HepG2 (cell line): ENCODE data around the gene ZPLD1. TPM values are rescaled to one million over a fixed set of nuclear protein-coding genes. Genes with fewer than 3 reads are reported as not detected.

Experiments used
- ATAC-seq: fragments of 200-7000 bp; cut with Tn5 transposase; 3 replicates; pipeline ENCODE4 v1.9.1; 2020; ENCODE audit warnings: mild to moderate bottlenecking, moderate library complexity
- BruUV-seq: library from RNA; stranded (reverse); fragments of 400-500 nt; replicated peaks from 2 replicates; lab custom pipeline; 2021; lab: Mats Ljungman, UMichigan
- CTCF ChIA-PET: fragments of 300-600 bp; formaldehyde crosslinking; extraction: SDS; loops from one replicate; lab custom pipeline; 2021; ENCODE audit warnings: low total read pairs, inconsistent platforms, low intra/inter-chr PET ratio; lab: Yijun Ruan, JAX
- POLR2A ChIA-PET: fragments of 350-600 bp; sonication (Branson Sonifier 250); formaldehyde crosslinking; loops from one replicate; lab custom pipeline; 2020; ENCODE audit warnings: antibody characterized with exemption, inconsistent platforms; lab: Yijun Ruan, JAX
- DNase-seq: peaks from one replicate; pipeline ENCODE4 v3.0.0-alpha.2; 2015; ENCODE audit warnings: low spot score
- FAIRE-seq: peaks from 3 replicates; lab custom pipeline; 2011; peaks lifted over from hg19 to GRCh38; lab: Jason Lieb, UNC
- H2AFZ ChIP-seq: one replicate; pipeline ENCODE4 v1.6.1; 2011; ENCODE audit warnings: low read length, inconsistent platforms
- H3K27ac ChIP-seq: fragments of 300-600 bp; 3 replicates; pipeline ENCODE4 v1.8.0; 2011; ENCODE audit warnings: mixed run types, mild to moderate bottlenecking, mixed read lengths, low read length, inconsistent platforms; ENCODE audit not compliant: insufficient read depth; ENCODE audit errors: extremely low read length
- H3K27me3 ChIP-seq, 2 experiments: fragments of 200-600 bp in 1 of 2; 2 replicates in 1 of 2; 3 replicates in 1 of 2; pipeline versions ENCODE4 v1.6.0 to v1.8.0; 2011; ENCODE audit warnings: low read length in 2 of 2, mild to moderate bottlenecking in 2 of 2, moderate library complexity in 2 of 2, inconsistent platforms in 1 of 2; ENCODE audit not compliant: insufficient read depth in 2 of 2, control insufficient read depth in 1 of 2
- H3K36me3 ChIP-seq, 2 experiments: fragments of 200-600 bp in 1 of 2; replicated peaks in 1 of 2; 2 replicates in 1 of 2; 3 replicates in 1 of 2; pipeline versions ENCODE4 v1.5.1 to v1.8.0; 2011; ENCODE audit warnings: low read length in 2 of 2, inconsistent platforms in 1 of 2; ENCODE audit not compliant: insufficient read depth in 2 of 2, control insufficient read depth in 1 of 2
- H3K4me1 ChIP-seq: 2 replicates; pipeline ENCODE4 v1.5.1; 2012; ENCODE audit warnings: low read length, inconsistent platforms; ENCODE audit not compliant: insufficient read depth
- H3K4me2 ChIP-seq: 2 replicates; pipeline ENCODE4 v1.6.0; 2011; ENCODE audit warnings: low read depth, low read length, inconsistent platforms
- H3K4me3 ChIP-seq, 3 experiments: fragments of 200-600 bp in 1 of 3; sonication (generic), shearing (Covaris generic) in 1 of 3; replicated peaks in 1 of 3; 2 replicates each; pipeline ENCODE4 v1.5.1; 2011 to 2016; ENCODE audit warnings: low read length in 3 of 3, inconsistent platforms in 2 of 3, low read depth in 2 of 3, mild to moderate bottlenecking in 2 of 3, control low read depth in 1 of 3, mixed read lengths in 1 of 3; ENCODE audit not compliant: insufficient read depth in 1 of 3
- H3K79me2 ChIP-seq: one replicate; pipeline ENCODE4 v1.6.1; 2011; ENCODE audit warnings: low read length, inconsistent platforms; ENCODE audit not compliant: insufficient read depth
- H3K9ac ChIP-seq: 2 replicates; pipeline ENCODE4 v1.6.0; 2011; ENCODE audit warnings: mild to moderate bottlenecking, low read depth, low read length, inconsistent platforms; ENCODE audit not compliant: insufficient read depth
- H3K9me3 ChIP-seq: 2 replicates; pipeline ENCODE4 v1.5.1; 2012; ENCODE audit warnings: mild to moderate bottlenecking, low read length
- H4K20me1 ChIP-seq: 2 replicates; pipeline ENCODE4 v1.6.0; 2011; ENCODE audit warnings: inconsistent platforms, mild to moderate bottlenecking, low read length, moderate library complexity; ENCODE audit not compliant: insufficient read depth
- BORCS8-MEF2B ChIP-seq: sonication (generic); formaldehyde crosslinking; IDR thresholded peaks from 2 replicates; pipeline ENCODE4 v1.8.0; 2022; ENCODE audit warnings: mild to moderate bottlenecking, missing genetic modification reagents
- CHD2 ChIP-seq: IDR thresholded peaks from 2 replicates; pipeline ENCODE4 v1.6.1; 2011; ENCODE audit warnings: low read depth, low read length, improper control_type of control experiment
- HOXA5 ChIP-seq: sonication (generic); formaldehyde crosslinking; IDR thresholded peaks from 2 replicates; pipeline ENCODE4 v1.4.0; 2020; ENCODE audit warnings: missing genetic modification reagents
- KAT7 ChIP-seq: IDR thresholded peaks from 2 replicates; pipeline ENCODE4 v1.6.1; 2018; ENCODE audit warnings: borderline replicate concordance, missing compliant biosample characterization
- NR2F1 ChIP-seq, 2 experiments: fragments of 450-650 bp in 1 of 2; formaldehyde crosslinking in 1 of 2; IDR thresholded peaks; 2 replicates each; pipeline versions ENCODE4 v1.5.0 to v1.6.1; 2016 to 2020; ENCODE audit warnings: mild to moderate bottlenecking in 1 of 2, missing compliant biosample characterization in 1 of 2, missing genetic modification reagents in 1 of 2, moderate library complexity in 1 of 2
- SETDB1 ChIP-seq: sonication (generic); formaldehyde crosslinking; IDR thresholded peaks from 2 replicates; pipeline ENCODE4 v1.5.1; 2020; ENCODE audit warnings: missing genetic modification reagents, mild to moderate bottlenecking, borderline replicate concordance
- YEATS4 ChIP-seq: sonication (generic); formaldehyde crosslinking; IDR thresholded peaks from 2 replicates; pipeline ENCODE4 v1.4.0; 2020; ENCODE audit warnings: missing genetic modification reagents, borderline replicate concordance
- ZNF441 ChIP-seq: sonication (generic); formaldehyde crosslinking; IDR thresholded peaks from 2 replicates; pipeline ENCODE4 v1.7.0; 2021; ENCODE audit warnings: missing genetic modification reagents, borderline replicate concordance
- ZNF773 ChIP-seq: sonication (generic); formaldehyde crosslinking; IDR thresholded peaks from 2 replicates; pipeline ENCODE4 v1.4.0; 2020; ENCODE audit warnings: missing genetic modification reagents, borderline replicate concordance
- WGBS: methylation state at CpG from one replicate; pipeline ENCODE4 v1.1.6; 2017; ENCODE audit warnings: low lambda C conversion rate; 5-methylcytosine and 5-hydroxymethylcytosine counted together
- in situ Hi-C: cut with HindIII; loops from 2 replicates; pipeline ENCODE4 v1.10.0; 2017; ENCODE audit warnings: low pct_unique_long_range_greater_than_20kb; ENCODE audit not compliant: extremely low pct_ligation_motif_present
- intact Hi-C: fragments of 100-400 bp; cut with micrococcal nuclease; formaldehyde crosslinking; loops from one replicate; pipeline ENCODE4 v1.10.0; 2022; ENCODE audit not compliant: unreplicated experiment
- polyA plus RNA-seq, 8 experiments: library from polyadenylated mRNA; depleted of rRNA in 3 of 8; stranded (reverse) in 7 of 8; unstranded in 1 of 8; fragments of >200 nt; fragmentation: Illumina TruSeq in 4 of 8; extraction: Trizol in 4 of 8; gene quantifications; 2 replicates each; pipeline versions ENCODE4 v1.2.1 to v1.2.3, GENCODE V29; 2011 to 2016; ENCODE audit warnings: low read depth in 4 of 8, missing spikeins in 1 of 8, mixed read lengths in 1 of 8; ENCODE audit not compliant: insufficient read depth in 1 of 8
- total RNA-seq, 5 experiments: library from RNA; depleted of rRNA; stranded (reverse); fragments of >200 nt; fragmentation: Illumina TruSeq; extraction: Trizol; gene quantifications; 2 replicates each; pipeline ENCODE4 v1.2.3, GENCODE V29; 2016; ENCODE audit warnings: low read depth in 1 of 5
- TF ChIP-seq, protein P1 (sequence below): sonication (generic); formaldehyde crosslinking; IDR thresholded peaks from 2 replicates; pipeline ENCODE4 v1.5.1; 2020; ENCODE audit warnings: missing genetic modification reagents, mild to moderate bottlenecking, borderline replicate concordance

Gene ZPLD1
- total and polyA plus RNA-seq, 2 of the 13 experiments (the other 11 are each of a cell fraction or from before 2014, with no cell fraction given), result not detected

DNA sequence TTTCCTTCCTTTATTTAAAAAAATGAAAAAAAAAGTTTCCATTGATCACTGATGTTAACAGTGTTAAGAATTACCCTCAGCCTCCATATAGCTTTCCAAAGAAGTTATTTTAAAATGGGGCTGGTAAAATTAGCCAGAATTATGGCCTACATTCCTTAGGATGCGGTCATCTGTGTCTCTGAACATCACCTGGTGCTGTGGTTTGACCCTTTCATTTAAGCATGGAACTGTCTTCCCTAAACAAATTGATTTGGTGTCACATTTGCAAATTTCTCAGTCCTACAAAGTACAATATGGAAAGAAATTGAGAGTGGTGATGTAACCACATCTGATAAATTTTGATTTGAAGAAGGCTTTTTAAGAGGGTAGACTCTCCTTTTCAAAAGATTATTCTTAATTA lies 40.3 kb upstream of the ZPLD1 start:
- Histone ChIP-seq H3K9ac (no peak overlapping the region), H3K4me2 (no peak overlapping the region), H3K36me3 (no peaks in the 10 kb centered on the region), H3K27ac (no peak overlapping the region), H3K4me1 (no peaks in the 10 kb centered on the region), H3K4me3 (no peak overlapping the region), H3K9me3 (no peaks in the 10 kb centered on the region), H2AFZ (no peak overlapping the region), H3K27me3 (no peaks in the 10 kb centered on the region), H4K20me1 (no peaks in the 10 kb centered on the region), H3K79me2 (no peaks in the 10 kb centered on the region)
- 0% methylated on average over 1 of the region's 1 CpG for WGBS
- ChIA-PET POLR2A (no interaction called here), CTCF (no interaction called here)
- BruUV-seq, result no TSS peak
- TF ChIP-seq, protein P1, sequence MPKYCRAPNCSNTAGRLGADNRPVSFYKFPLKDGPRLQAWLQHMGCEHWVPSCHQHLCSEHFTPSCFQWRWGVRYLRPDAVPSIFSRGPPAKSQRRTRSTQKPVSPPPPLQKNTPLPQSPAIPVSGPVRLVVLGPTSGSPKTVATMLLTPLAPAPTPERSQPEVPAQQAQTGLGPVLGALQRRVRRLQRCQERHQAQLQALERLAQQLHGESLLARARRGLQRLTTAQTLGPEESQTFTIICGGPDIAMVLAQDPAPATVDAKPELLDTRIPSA (CRISPR knock-in tag), result no peak
- TF ChIP-seq ZNF441 (CRISPR knock-in tag) (no peak), HOXA5 (CRISPR knock-in tag) (no peak), NR2F1 (CRISPR knock-in tag; IDR thresholded peaks at IDR 0.05) (no peak), BORCS8-MEF2B (no peak), ZNF773 (CRISPR knock-in tag) (no peak), YEATS4 (CRISPR knock-in tag) (no peak), CHD2 (no peak), KAT7 (CRISPR knock-in tag) (no peak), SETDB1 (CRISPR knock-in tag) (no peak)
- FAIRE-seq, result no peak
- no peak for DNase-seq
- in situ Hi-C loops (no loop called here), intact Hi-C loops (no loop called here)
- no peak for ATAC-seq
